ENCODE results near the gene OR5T2. TPM values are rescaled to one million over a fixed set of nuclear protein-coding genes. Genes with fewer than 3 reads are reported as not detected.

The OR5T2 gene
- total and polyA plus RNA-seq, 2 donors (not counting 1 experiment from before 2014, with no cell fraction given): not detected

- H3K27me3 ChIP-seq (ENCODE audit: control insufficient read depth, insufficient read depth, low read length): no peaks in the 10 kb centered on the region
- DNase-seq (ENCODE audit: low read depth in 2 of 2): no peak
- H3K4me1 ChIP-seq (ENCODE audit: control insufficient read depth, extremely low read depth, insufficient read depth, low read length): no peaks in the 10 kb centered on the region
- no peak overlapping the region for H3K27ac ChIP-seq (ENCODE audit: insufficient read depth, low read length)
- TF ChIP-seq, protein P1, sequence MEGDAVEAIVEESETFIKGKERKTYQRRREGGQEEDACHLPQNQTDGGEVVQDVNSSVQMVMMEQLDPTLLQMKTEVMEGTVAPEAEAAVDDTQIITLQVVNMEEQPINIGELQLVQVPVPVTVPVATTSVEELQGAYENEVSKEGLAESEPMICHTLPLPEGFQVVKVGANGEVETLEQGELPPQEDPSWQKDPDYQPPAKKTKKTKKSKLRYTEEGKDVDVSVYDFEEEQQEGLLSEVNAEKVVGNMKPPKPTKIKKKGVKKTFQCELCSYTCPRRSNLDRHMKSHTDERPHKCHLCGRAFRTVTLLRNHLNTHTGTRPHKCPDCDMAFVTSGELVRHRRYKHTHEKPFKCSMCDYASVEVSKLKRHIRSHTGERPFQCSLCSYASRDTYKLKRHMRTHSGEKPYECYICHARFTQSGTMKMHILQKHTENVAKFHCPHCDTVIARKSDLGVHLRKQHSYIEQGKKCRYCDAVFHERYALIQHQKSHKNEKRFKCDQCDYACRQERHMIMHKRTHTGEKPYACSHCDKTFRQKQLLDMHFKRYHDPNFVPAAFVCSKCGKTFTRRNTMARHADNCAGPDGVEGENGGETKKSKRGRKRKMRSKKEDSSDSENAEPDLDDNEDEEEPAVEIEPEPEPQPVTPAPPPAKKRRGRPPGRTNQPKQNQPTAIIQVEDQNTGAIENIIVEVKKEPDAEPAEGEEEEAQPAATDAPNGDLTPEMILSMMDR (conservative IDR thresholded peaks at IDR 0.05 in 1 of 2, IDR thresholded peaks at IDR 0.05 in 1 of 2; ENCODE audit: low read depth in 1 of 2, low read length in 2 of 2): no peak
- TF ChIP-seq EZH2 (IDR thresholded peaks at IDR 0.05; ENCODE audit: low read length, missing control alignments): no peak
- no peaks in the 10 kb centered on the region for H3K36me3 ChIP-seq (ENCODE audit: control insufficient read depth, insufficient read depth, low read length)
- H2AFZ ChIP-seq (ENCODE audit: low read length): no peak overlapping the region
- H4K20me1 ChIP-seq (ENCODE audit: control insufficient read depth, extremely low read depth, insufficient read depth, low read length): no peaks in the 10 kb centered on the region
- H3K4me2 ChIP-seq (ENCODE audit: extremely low read depth, insufficient read depth, low read length): no peak overlapping the region
- H3K79me2 ChIP-seq (ENCODE audit: control insufficient read depth, insufficient read depth, low read length): no peaks in the 10 kb centered on the region
- H3K9me3 ChIP-seq (ENCODE audit: control insufficient read depth, insufficient read depth, low read depth, low read length): no peaks in the 10 kb centered on the region
- H3K4me3 ChIP-seq (replicated peaks in 1 of 4; ENCODE audit: control extremely low read depth in 1 of 4, insufficient read depth in 1 of 4, low read depth in 3 of 4, low read length in 4 of 4): no peak overlapping the region
- H3K9ac ChIP-seq (ENCODE audit: insufficient read depth, low read length): no peak overlapping the region
Observed at GRCh38 chr11:56207790-56208189, 26.3 kb downstream of the OR5T2 start.

- no peak for DNase-seq (ENCODE audit: low read depth in 2 of 2)
- no peak for TF ChIP-seq EZH2 (IDR thresholded peaks at IDR 0.05; ENCODE audit: low read length, missing control alignments)
- TF ChIP-seq, protein P1 (conservative IDR thresholded peaks at IDR 0.05 in 1 of 2, IDR thresholded peaks at IDR 0.05 in 1 of 2; ENCODE audit: low read depth in 1 of 2, low read length in 2 of 2): no peak
- Histone ChIP-seq H2AFZ (ENCODE audit: low read length) (no peak overlapping the region), H3K27me3 (ENCODE audit: control insufficient read depth, insufficient read depth, low read length) (no peaks in the 10 kb centered on the region), H3K36me3 (ENCODE audit: control insufficient read depth, insufficient read depth, low read length) (no peaks in the 10 kb centered on the region), H4K20me1 (ENCODE audit: control insufficient read depth, extremely low read depth, insufficient read depth, low read length) (no peaks in the 10 kb centered on the region), H3K79me2 (ENCODE audit: control insufficient read depth, insufficient read depth, low read length) (no peaks in the 10 kb centered on the region), H3K27ac (ENCODE audit: insufficient read depth, low read length) (no peak overlapping the region), H3K4me1 (ENCODE audit: control insufficient read depth, extremely low read depth, insufficient read depth, low read length) (no peaks in the 10 kb centered on the region), H3K4me3 (replicated peaks in 1 of 4; ENCODE audit: control extremely low read depth in 1 of 4, insufficient read depth in 1 of 4, low read depth in 3 of 4, low read length in 4 of 4) (no peak overlapping the region), H3K4me2 (ENCODE audit: extremely low read depth, insufficient read depth, low read length) (no peak overlapping the region), H3K9ac (ENCODE audit: insufficient read depth, low read length) (no peak overlapping the region), H3K9me3 (ENCODE audit: control insufficient read depth, insufficient read depth, low read depth, low read length) (no peaks in the 10 kb centered on the region)
Observed at GRCh38 chr11:56197367-56197766, 36.7 kb downstream of the OR5T2 start.

- no peak overlapping the region for H3K4me2 ChIP-seq (ENCODE audit: extremely low read depth, insufficient read depth, low read length)
- H3K36me3 ChIP-seq (ENCODE audit: control insufficient read depth, insufficient read depth, low read length): no peaks in the 10 kb centered on the region
- no peak overlapping the region for H3K27ac ChIP-seq (ENCODE audit: insufficient read depth, low read length)
- TF ChIP-seq, protein P1 (conservative IDR thresholded peaks at IDR 0.05 in 1 of 2, IDR thresholded peaks at IDR 0.05 in 1 of 2; ENCODE audit: low read depth in 1 of 2, low read length in 2 of 2): no peak
- TF ChIP-seq EZH2 (IDR thresholded peaks at IDR 0.05; ENCODE audit: low read length, missing control alignments): no peak
- H2AFZ ChIP-seq (ENCODE audit: low read length): no peak overlapping the region
- H3K9ac ChIP-seq (ENCODE audit: insufficient read depth, low read length): no peak overlapping the region
- no peaks in the 10 kb centered on the region for H3K9me3 ChIP-seq (ENCODE audit: control insufficient read depth, insufficient read depth, low read depth, low read length)
- H3K4me3 ChIP-seq (replicated peaks in 1 of 4; ENCODE audit: control extremely low read depth in 1 of 4, insufficient read depth in 1 of 4, low read depth in 3 of 4, low read length in 4 of 4): no peak overlapping the region
- H3K27me3 ChIP-seq (ENCODE audit: control insufficient read depth, insufficient read depth, low read length): no peaks in the 10 kb centered on the region
- no peaks in the 10 kb centered on the region for H4K20me1 ChIP-seq (ENCODE audit: control insufficient read depth, extremely low read depth, insufficient read depth, low read length)
- H3K4me1 ChIP-seq (ENCODE audit: control insufficient read depth, extremely low read depth, insufficient read depth, low read length): no peaks in the 10 kb centered on the region
- H3K79me2 ChIP-seq (ENCODE audit: control insufficient read depth, insufficient read depth, low read length): no peaks in the 10 kb centered on the region
- DNase-seq (ENCODE audit: low read depth in 2 of 2): no peak
Observed at GRCh38 chr11:56196705-56197104, 37.4 kb downstream of the OR5T2 start.
